IPS DF 6.9 (cell line): ENCODE data around the gene SKAP1.

ENCODE experiments used
- DNase-seq: peaks from one replicate; pipeline ENCODE4 v3.0.0-alpha.2; 2013; ENCODE audit warnings: low read depth, low spot score
- H3K27ac ChIP-seq: one replicate; pipeline ENCODE4 v1.5.1; 2013; ENCODE audit warnings: low read length, control low read depth
- H3K27me3 ChIP-seq: 2 replicates; pipeline ENCODE4 v1.6.1; 2013; ENCODE audit warnings: mild to moderate bottlenecking, low read length; ENCODE audit not compliant: control insufficient read depth, insufficient read depth
- H3K36me3 ChIP-seq: 2 replicates; pipeline ENCODE4 v1.6.1; 2013; ENCODE audit warnings: low read length; ENCODE audit not compliant: control insufficient read depth, insufficient read depth
- H3K4me1 ChIP-seq: 2 replicates; pipeline ENCODE4 v1.6.1; 2013; ENCODE audit warnings: low read length; ENCODE audit not compliant: control insufficient read depth, insufficient read depth
- H3K4me3 ChIP-seq: 2 replicates; pipeline ENCODE4 v1.5.1; 2013; ENCODE audit warnings: mild to moderate bottlenecking, low read length
- H3K9me3 ChIP-seq: 2 replicates; pipeline ENCODE4 v1.6.1; 2013; ENCODE audit warnings: low read length, inconsistent platforms; ENCODE audit not compliant: control insufficient read depth, insufficient read depth
- WGBS: extraction: QIAGEN DNeasy Blood & Tissue Kit; methylation state at CpG from one replicate; pipeline ENCODE4 v1.1.7; 2013; ENCODE audit warnings: mixed read lengths, missing lambda C conversion rate; ENCODE audit not compliant: insufficient read length, insufficient coverage; 5-methylcytosine and 5-hydroxymethylcytosine counted together

Gene SKAP1

GRCh38 chr17:48176471-48176855 lies 253.6 kb downstream of the SKAP1 start:
- Histone ChIP-seq H3K4me1 (0 out of 2 replicates have a peak, but pooled peaks cover 2% of the 10 kb centered on the region), H3K9me3 (no peaks in the 10 kb centered on the region), H3K4me3 (no peak overlapping the region), H3K36me3 (no peaks in the 10 kb centered on the region), H3K27me3 (no peaks in the 10 kb centered on the region), H3K27ac (no peak overlapping the region)
- DNase-seq, result no peak
- WGBS, result no CpG with 5 or more reads among the region's 3 CpGs

DNA sequence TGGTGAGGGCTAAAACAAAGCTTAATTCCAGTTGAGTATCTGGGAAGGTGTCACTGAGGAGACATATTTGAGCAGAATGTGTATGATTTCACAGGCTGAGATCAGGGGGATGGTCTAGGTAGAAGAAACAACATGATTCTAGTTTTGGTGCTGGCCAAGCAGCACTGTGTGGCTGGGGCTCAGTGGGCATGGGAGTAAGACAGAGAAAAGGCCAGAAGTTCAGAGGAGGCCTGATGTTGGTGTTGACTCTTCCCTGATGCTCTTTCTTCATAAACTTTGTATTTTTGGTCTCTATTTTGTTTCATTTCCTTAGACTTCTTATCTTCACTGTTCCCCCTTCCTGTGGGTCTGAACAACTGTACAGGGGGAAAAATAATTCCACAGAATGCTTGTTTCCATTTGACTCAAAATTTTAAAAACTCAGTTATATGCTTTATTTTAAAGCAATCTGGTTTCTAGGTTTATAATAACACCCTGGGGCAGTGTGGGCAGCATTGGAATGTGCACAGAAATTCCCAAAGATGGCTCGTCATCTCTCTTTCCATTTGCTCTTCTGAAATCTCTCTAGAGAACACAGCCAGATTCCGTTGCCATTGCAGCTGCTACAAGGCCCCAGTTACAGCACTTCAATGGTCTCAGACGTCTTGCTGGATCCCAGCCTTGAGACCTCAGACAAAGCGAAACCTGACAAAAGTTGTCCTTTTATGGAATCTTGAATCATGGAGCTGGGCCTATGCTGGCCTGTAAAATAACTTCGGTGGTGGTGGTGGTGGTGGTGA lies 254.1 kb downstream of the SKAP1 start:
- Histone ChIP-seq H3K4me1 (0 out of 2 replicates have a peak, but pooled peaks cover 2% of the 10 kb centered on the region), H3K27ac (no peak overlapping the region), H3K36me3 (no peaks in the 10 kb centered on the region), H3K4me3 (no peak overlapping the region), H3K9me3 (no peaks in the 10 kb centered on the region), H3K27me3 (no peaks in the 10 kb centered on the region)
- DNase-seq, result no peak
- no CpG with 5 or more reads among the region's 5 CpGs for WGBS

DNA sequence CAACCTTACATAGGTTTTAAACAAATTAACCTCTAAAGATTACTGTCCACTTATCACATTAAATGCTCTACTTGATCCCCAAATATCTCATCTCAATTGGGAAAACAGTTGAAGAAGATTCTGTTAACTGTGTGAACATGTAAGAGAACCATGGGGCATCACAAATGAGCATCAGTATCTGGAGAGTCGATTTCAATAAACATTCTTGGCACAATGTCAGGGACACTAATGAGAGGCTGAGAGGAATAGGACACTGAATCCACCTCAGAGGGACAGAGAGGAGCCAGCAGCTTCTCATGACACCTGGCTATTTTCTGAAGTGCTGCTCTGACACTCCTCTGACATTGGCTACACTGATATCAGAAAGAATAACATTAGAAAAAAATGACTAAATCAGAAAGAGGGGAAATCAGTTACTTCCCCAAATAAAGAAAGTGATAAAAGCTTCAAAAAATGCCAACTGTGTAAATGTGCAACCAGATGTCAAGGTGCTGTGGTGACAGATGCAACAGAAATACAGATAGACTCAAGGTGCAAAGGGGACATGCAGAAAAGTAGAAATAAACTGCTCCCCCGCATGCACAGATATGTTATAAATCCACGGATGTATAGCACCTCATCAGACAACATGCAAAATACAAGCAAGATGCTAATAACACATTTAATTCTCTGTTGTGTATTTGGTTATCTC lies 255.0 kb downstream of the SKAP1 start:
- no peak for DNase-seq
- H3K4me1 ChIP-seq, result 0 out of 2 replicates have a peak, but pooled peaks cover 2% of the 10 kb centered on the region
- H3K36me3 ChIP-seq, result no peaks in the 10 kb centered on the region
- H3K9me3 ChIP-seq, result no peaks in the 10 kb centered on the region
- H3K27ac ChIP-seq, result no peak overlapping the region
- no peak overlapping the region for H3K4me3 ChIP-seq
- WGBS, result no CpG with 5 or more reads among the region's 3 CpGs
- no peaks in the 10 kb centered on the region for H3K27me3 ChIP-seq

DNA sequence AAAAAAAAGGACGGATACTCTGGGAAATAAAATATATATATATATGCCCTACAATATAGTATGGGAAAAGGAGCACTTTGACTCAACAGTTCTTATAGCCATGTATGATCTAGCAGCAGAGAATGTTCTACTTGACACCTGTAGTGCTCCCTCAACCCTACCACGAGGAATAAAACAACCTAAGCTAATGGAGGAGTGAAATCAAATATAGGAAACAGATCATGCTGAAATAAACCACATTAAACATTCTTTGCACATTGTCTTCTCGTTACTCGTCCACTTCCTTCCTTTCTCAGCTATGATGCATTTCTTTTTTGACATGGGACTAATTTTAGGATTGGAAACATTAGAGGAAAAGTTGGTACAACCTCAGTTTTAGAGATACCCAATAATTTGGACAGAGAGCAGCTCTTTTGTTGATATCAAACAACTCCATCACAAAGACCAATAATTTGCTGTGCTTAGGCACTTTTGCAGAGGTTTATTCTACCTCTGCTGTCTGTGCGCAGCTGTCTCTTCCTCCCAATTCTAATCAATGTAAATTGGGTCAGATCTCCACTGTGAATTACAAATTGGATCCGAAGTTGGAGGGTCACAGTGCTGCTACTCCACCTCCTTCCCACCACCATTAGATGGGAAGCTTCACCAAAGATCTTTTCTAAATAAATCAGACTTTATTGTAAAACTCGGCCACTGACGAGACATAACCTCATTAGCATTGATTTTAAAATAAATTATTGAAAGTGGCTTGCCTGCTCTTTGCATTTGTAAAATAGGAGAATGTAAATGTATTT lies 256.6 kb downstream of the SKAP1 start:
- H3K4me3 ChIP-seq, result no peak overlapping the region
- WGBS, result no CpG with 5 or more reads among the region's 8 CpGs
- H3K4me1 ChIP-seq, result no peaks in the 10 kb centered on the region
- DNase-seq, result no peak
- H3K9me3 ChIP-seq, result no peaks in the 10 kb centered on the region
- peaks cover 1% of the 10 kb centered on the region; the same call in 1 of the 2 replicates for H3K27me3 ChIP-seq
- H3K36me3 ChIP-seq, result no peaks in the 10 kb centered on the region
- no peak overlapping the region for H3K27ac ChIP-seq

- Histone ChIP-seq H3K27ac (no peak overlapping the region), H3K9me3 (no peaks in the 10 kb centered on the region), H3K4me1 (no peaks in the 10 kb centered on the region), H3K36me3 (no peaks in the 10 kb centered on the region), H3K27me3 (peaks cover 1% of the 10 kb centered on the region; the same call in 1 of the 2 replicates), H3K4me3 (no peak overlapping the region)
- DNase-seq, result no peak
- WGBS, result no CpG with 5 or more reads among the region's 1 CpG
Measured at GRCh38 chr17:48169926-48170325, 260.1 kb downstream of the SKAP1 start.

DNA sequence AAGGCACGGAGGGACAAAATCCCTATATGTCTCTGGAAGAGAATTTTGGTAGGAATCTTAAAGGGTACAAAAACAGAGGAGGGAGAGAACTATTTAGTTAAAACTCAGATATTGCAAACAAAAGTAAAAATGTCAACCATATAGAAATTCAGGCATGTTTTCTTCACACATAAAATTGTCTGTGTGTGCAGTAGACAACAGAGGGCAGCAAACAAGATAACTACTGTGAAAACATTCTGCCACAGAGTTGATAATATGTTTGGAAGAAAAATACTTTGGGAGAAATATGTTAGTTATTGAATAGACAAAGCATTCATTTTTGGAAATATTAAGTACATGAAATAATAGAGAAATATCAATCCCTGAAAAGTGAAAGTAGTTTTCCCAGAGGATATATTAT lies 266.2 kb downstream of the SKAP1 start:
- Histone ChIP-seq H3K27me3 (peaks cover 2% of the 10 kb centered on the region; the same call in 1 of the 2 replicates), H3K4me1 (peaks cover 5% of the 10 kb centered on the region; the same call in 1 of the 2 replicates), H3K9me3 (no peaks in the 10 kb centered on the region), H3K4me3 (no peak overlapping the region), H3K27ac (no peak overlapping the region), H3K36me3 (no peaks in the 10 kb centered on the region)
- no peak for DNase-seq
- no CpG with 5 or more reads among the region's 1 CpG for WGBS

GRCh38 chr17:48162946-48163506 lies 267.0 kb downstream of the SKAP1 start:
- H3K36me3 ChIP-seq, result no peaks in the 10 kb centered on the region
- H3K27me3 ChIP-seq, result peaks cover 2% of the 10 kb centered on the region; the same call in 1 of the 2 replicates
- H3K4me3 ChIP-seq, result no peak overlapping the region
- no peak overlapping the region for H3K27ac ChIP-seq
- H3K4me1 ChIP-seq, result peaks cover 5% of the 10 kb centered on the region; the same call in 1 of the 2 replicates
- no peaks in the 10 kb centered on the region for H3K9me3 ChIP-seq
- no peak for DNase-seq
- WGBS, result no CpG with 5 or more reads among the region's 5 CpGs

DNA sequence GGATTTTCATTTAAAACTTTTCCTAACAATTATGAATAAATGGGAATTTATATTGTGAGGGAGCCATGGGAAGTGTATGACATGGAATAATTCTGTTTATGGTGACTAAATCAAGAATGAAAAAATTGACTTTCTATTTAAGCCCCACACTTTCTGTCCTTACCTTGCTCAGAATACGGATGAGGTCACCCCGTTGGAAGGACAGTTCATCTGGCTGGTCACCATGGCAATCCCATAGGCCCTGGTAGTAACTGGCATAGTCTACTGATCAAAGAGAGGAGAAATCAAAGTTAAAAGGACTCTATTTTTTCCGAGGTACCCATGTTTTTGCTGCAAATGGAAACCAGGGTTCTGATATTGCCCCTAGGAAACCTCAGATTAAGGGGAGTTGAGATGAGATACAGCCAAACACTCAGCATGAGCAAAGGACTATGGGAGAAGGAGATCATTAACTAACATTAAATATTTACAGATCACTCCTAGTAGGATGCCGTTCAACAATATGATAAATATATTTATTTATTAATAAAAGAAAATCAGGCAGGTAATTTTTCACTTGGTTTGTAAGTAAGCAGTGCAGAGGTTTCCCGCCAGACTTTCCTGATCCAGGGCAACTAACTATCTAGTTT lies 267.6 kb downstream of the SKAP1 start:
- Histone ChIP-seq H3K36me3 (no peaks in the 10 kb centered on the region), H3K27me3 (peaks cover 2% of the 10 kb centered on the region; the same call in 1 of the 2 replicates), H3K27ac (no peak overlapping the region), H3K4me1 (peaks cover 5% of the 10 kb centered on the region; the same call in 1 of the 2 replicates), H3K4me3 (no peak overlapping the region), H3K9me3 (no peaks in the 10 kb centered on the region)
- no peak for DNase-seq
- no CpG with 5 or more reads among the region's 5 CpGs for WGBS

- no peak for DNase-seq
Measured at GRCh38 chr17:48161127-48161905, 268.7 kb downstream of the SKAP1 start.

More at GRCh38 chr17:48161127-48161905, 268.7 kb downstream of the SKAP1 start:
- Histone ChIP-seq H3K36me3 (no peaks in the 10 kb centered on the region), H3K27me3 (peaks cover 2% of the 10 kb centered on the region; the same call in 1 of the 2 replicates), H3K27ac (no peak overlapping the region), H3K9me3 (no peaks in the 10 kb centered on the region), H3K4me3 (no peak overlapping the region), H3K4me1 (peaks cover 5% of the 10 kb centered on the region; the same call in 1 of the 2 replicates)
- WGBS, result no CpG with 5 or more reads among the region's 4 CpGs
